Stimulated activated naive CD4-positive, alpha-beta T cell (primary cell): ENCODE data around the gene AGPAT3.
A peak's percentile ranks its signal among the peaks of the same experiment; 100 is the strongest.
"Not testable (repeated sequence)": the region's sequence is repeated elsewhere in the genome, so short reads cannot be mapped to it uniquely, and the experiment has no call there.

Experiments used
- DNase-seq, 6 experiments: peaks; one replicate each; lab custom pipeline; 2025; lab: John Stamatoyannopoulos, UW

The AGPAT3 gene

DNA sequence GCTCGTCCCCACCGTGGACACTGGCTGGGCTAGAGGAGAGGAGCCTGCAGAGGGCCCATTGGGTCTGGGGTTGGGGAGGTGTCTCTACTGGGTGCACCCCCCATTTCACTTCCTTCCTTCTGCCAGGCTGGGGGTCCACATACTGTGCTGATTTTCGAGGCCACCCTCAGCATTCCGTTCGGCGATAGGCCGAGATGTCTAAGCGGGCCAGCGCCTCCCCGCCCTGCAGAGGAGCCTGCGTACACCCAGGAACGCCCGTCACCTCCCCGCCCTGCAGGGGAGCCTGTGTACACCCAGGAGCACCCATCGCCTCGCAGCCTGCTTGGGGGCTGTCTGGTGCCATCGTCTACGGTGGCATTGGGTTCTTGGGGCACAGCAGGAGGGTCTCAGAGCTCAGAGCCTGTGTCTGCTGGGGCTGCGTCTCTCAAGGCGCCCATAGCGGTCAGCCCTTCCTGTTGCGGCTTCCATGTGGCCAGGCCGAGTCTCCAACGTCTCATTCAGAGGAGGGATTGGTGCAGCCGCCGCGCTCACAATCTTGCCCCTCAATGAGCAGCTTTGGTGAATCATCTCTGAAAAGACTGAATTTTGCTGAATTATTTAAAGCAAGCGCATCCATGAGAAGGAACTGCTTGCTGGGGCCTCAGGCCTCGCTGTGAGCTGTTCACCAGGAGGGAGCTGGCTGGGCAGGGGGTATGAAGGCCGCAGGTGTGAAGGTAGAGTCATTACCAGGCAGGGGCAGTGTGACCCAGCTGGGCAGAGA lies 30.7 kb upstream of the AGPAT3 start:
- no peak for DNase-seq

- no peak for DNase-seq
Observed at GRCh38 chr21:43835050-43835449, 30.0 kb upstream of the AGPAT3 start.

DNA sequence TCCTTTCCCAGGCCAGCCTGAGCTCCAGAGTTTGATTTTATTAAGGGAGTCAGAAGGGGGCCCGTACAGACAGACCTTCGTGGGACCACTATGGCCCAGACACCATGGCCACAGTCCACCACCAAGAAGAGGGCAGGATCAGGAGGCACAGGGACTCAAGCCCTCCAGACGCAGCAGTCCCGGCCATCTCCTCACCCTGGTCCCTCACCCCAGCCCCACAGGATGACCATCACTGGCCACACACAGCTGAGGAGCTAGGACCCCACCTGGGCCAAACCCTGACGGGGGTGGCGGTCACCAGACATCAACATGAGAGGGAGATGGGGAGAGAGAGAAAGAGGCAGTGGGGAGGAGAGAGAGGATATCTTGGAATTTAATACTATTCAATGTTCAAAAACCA lies 29.2 kb upstream of the AGPAT3 start:
- DNase-seq = no peak

DNA sequence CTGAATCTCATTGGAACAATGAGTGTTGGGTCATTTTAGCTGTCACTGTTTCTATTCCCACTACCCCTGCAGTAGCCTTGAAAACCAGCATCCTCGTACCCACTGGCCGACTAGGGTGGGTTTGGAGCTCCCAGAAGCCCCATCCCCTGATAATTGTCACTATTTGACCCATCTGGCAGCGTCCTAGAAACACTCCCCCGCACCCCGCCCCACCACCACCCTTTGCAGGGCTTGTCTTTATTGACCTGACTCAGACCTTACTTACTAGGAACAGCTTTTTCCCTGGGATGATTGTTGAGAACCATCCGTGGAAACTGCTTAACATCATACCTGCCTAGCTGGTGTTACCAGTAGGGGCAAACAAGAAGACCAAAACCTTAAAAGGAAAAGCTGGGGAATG lies 28.4 kb upstream of the AGPAT3 start:
- no peak for DNase-seq

GRCh38 chr21:43840259-43840658 lies 24.8 kb upstream of the AGPAT3 start:
- no peak for DNase-seq

- DNase-seq = peak in 1 of 6 experiments; percentile 4
Observed at GRCh38 chr21:43842742-43843141, 22.3 kb upstream of the AGPAT3 start.

GRCh38 chr21:43844906-43845305 lies 20.1 kb upstream of the AGPAT3 start:
- not testable (repeated sequence) for DNase-seq

GRCh38 chr21:43845386-43845785 lies 19.6 kb upstream of the AGPAT3 start:
- no peak for DNase-seq

GRCh38 chr21:43846430-43846829 lies 18.6 kb upstream of the AGPAT3 start:
- DNase-seq = no peak

GRCh38 chr21:43847301-43847700 lies 17.7 kb upstream of the AGPAT3 start:
- no peak for DNase-seq

DNA sequence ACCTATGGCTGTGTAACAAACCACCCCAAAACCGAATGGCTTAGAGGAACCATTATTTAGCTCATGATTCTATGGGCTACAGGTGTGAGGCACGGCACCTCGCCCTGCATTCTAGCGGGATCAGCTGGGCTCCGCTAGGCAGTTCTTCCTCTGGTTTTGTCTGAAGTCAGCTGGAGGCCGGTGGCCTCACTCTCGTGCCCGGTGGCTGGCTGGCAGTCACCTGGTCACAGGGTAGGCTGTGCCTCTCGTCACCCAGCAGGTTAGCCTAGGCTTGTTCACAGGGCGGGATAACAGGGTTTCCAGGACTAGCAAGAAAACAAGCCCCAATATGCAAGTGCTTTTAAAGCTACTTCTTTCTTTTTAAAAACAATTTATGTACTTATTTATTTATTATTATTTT lies 16.3 kb upstream of the AGPAT3 start:
- DNase-seq = no peak

GRCh38 chr21:43849532-43850299 lies 15.3 kb upstream of the AGPAT3 start:
- no peak for DNase-seq

DNA sequence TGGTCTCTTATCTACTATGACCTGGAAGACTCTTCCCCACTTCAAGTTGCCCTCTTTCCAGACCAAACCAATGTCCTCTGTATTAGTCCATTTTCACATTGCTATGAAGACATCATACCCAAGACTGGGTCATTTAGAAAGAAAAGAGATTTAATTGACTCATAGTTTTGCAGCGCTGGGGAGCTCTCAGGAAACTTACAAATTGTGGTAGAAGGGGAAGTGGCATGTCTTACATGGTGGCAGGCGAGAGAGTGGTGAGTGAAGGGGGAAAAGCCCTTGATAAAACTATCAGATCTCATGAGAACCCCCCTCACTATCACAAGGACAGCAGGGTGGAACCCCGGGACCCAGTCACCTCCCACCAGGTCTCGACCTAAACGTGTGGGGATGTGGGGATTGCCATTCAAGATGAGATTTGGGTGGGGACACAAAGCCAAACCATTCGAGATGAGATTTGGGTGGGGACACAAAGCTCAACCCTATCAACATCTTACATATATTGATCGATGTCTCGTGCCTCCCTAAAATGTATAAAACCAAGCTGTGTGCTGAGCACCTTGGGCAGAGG lies 14.2 kb upstream of the AGPAT3 start:
- no peak for DNase-seq

- DNase-seq = no peak
Observed at GRCh38 chr21:43851593-43851992, 13.4 kb upstream of the AGPAT3 start.

GRCh38 chr21:43853851-43854772 lies 10.9 kb upstream of the AGPAT3 start:
- no peak for DNase-seq

- DNase-seq = no peak
Observed at GRCh38 chr21:43854773-43855633, 10.0 kb upstream of the AGPAT3 start.

DNA sequence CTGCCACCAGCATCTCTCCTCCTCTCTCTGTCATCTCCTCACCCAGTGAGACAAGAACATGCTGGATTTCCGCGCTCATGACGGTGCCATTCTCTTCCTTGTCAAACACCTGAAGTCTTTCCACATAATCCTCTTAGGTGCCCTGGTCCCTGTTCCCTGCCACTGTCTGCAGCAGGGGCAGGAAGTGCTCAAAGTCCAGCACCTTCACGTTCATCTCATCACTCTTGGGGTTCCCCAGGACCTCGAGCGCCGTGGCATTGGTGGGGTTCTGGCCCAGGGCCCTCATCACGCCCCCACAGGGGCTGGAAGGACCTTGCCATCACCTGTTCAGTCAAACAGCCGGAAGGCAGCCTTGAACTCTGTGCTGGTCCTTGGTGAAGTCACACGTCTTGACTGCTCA lies 9.1 kb upstream of the AGPAT3 start:
- DNase-seq = no peak

DNA sequence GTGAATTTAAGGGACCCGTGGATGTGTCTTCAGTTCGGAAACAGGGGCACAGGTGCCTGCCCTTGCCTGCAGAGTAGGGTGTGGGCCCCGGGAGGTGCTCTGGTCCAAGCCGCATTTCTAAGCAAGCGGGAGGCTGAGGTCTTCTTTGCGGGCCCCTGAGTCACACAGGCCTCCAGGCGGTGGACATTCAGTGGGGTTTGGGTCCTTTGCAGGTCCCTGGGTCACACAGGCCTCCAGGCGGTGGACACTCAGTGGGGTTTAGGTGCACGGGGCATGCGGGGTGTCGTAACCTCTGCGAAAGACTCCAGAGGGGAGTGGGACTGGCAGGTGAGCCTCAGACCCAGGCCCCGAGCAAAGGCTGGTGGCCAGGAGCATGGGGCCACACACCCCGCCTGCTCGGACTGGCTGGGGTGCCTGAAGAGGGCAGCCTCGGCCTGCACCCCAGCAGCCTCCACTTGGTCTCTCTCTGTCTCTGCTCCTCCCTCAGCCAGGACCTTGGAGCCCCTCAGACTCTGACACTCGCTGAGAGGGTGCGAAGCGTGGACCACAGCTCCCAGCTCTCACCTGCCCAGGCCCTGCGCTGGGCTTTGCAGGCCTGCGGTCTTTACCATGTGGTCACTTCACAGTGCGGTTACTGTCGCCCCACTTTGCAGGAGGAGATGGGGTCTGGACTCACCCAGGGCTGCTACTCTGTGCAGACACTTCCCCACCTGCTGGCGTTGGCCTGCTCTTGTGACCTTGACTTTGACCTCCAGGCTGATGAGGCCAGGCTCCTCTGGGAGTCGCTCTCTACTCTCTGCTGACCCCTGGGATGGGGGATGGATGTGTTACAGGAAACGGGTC lies 6.0 kb upstream of the AGPAT3 start:
- DNase-seq = no peak

GRCh38 chr21:43859747-43860214 lies 5.2 kb upstream of the AGPAT3 start:
- DNase-seq = no peak

DNA sequence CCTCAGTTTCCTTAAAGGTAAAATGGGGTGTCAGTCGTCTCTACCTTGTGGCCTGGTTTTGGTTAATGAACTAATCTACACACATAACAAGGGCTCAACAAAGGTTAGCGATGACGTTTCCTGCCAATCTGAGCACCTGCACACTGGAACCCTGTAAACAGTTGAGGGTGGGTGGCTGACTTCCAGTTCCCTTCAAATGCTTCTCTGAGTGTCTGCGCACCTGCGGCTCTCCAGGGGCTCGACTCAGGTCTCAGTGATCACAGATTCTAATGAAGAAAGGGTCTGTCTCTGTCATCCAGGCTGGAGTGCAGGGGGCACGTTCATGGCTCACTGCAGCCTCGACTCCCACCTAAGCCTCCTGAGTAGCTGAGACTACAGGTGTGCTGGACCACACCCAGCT lies 3.3 kb upstream of the AGPAT3 start:
- peak in 1 of 6 experiments; percentile 17 for DNase-seq
